Activated CD4-positive, alpha-beta T cell treated with anti-CD3 and anti-CD28 coated beads for 36 hours (primary cell): ENCODE results near the gene MYLIP. TPM values are rescaled to one million over a fixed set of nuclear protein-coding genes. Genes with fewer than 3 reads are reported as not detected.

Experiments
- ATAC-seq: fragments of 200-7000 bp; cut with Tn5 transposase; one replicate; pipeline ENCODE4 v1.10.0; 2021; ENCODE audit warnings: mild to moderate bottlenecking, moderate library complexity
- CTCF ChIA-PET: fragments of 350-600 bp; sonication (Branson Sonifier 250); formaldehyde crosslinking; loops from one replicate; lab custom pipeline; 2021; ENCODE audit warnings: antibody characterized with exemption; lab: Charles Lee
- POLR2A ChIA-PET: fragments of 350-600 bp; sonication (Branson Sonifier 250); formaldehyde crosslinking; loops from one replicate; lab custom pipeline; 2021; ENCODE audit warnings: antibody characterized with exemption, inconsistent platforms; lab: Charles Lee
- DNase-seq: peaks from one replicate; pipeline ENCODE4 v3.0.0-alpha.2; 2020
- H3K27ac Mint-ChIP-seq: one replicate; pipeline ENCODE4 v1.8.0; 2021; ENCODE audit warnings: mixed read lengths
- H3K27me3 Mint-ChIP-seq: one replicate; pipeline ENCODE4 v1.8.0; 2021; ENCODE audit warnings: mixed read lengths
- H3K36me3 Mint-ChIP-seq: one replicate; pipeline ENCODE4 v1.8.0; 2021; ENCODE audit warnings: low read depth, mixed read lengths
- H3K4me1 Mint-ChIP-seq: one replicate; pipeline ENCODE4 v1.8.0; 2021; ENCODE audit warnings: mixed read lengths
- H3K4me3 Mint-ChIP-seq: one replicate; pipeline ENCODE4 v1.8.0; 2021; ENCODE audit warnings: mild to moderate bottlenecking, moderate library complexity, mixed read lengths
- H3K9me3 Mint-ChIP-seq: one replicate; pipeline ENCODE4 v1.8.0; 2021; ENCODE audit warnings: low read depth, mixed read lengths
- intact Hi-C, 2 experiments: fragments of 100-400 bp; cut with DNase I in 1 of 2; cut with micrococcal nuclease in 1 of 2; formaldehyde crosslinking; loops; one replicate each; pipeline versions ENCODE4 v1.14.2 to v1.15.1; 2022 to 2024; cut with DNase I, micrococcal nuclease
- total RNA-seq, 2 experiments: library from RNA; stranded (reverse); gene quantifications; one replicate each; pipeline ENCODE4 v1.2.3, GENCODE V29; 2021

MYLIP gene
- total RNA-seq, 2 experiments from 2014 or later = 9.2 to 10.6 TPM

DNA sequence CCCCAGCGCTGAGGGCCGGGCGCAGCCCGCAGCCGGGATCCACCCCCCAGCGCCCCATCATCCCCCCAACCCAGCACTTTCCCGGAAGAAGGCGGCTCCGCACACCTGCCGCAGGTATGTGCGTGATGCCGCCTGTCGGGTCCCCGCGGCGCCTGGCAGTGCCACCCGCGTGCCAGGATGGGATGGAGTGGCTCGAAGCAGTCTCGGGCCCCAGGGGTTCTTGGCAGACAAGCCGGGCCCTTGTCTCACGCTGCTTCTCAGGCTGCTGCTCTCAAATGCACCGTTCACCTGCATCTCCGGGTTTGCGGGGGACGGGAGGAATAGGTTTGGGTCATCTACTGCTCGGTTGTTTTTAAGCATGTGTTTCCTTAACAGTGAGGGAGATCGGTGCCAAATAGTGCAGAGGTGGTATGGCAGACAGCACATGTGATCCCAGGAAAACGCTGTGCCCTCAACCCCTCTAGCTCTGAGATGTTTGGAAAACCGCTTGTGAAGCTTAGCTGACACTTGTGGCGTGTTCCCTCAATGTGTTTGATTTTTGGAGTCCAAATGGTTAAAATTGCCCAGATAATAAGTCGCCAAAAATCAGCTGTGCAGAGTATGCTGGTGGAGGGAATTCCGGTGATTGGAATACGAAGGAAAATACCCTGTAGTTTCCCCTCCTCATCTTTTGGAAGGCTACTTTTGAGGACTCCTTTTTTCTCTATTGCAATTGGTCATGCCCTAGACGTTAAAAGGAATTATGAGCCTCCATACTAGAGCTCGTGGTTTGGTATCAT, 926 bp downstream of the MYLIP start:
- intact Hi-C loops = loop anchor here (1.0 to 10.0 kb wide), 15 partner anchors 7 to 1577 kb away; partner anchors contain the start of genes DTNBP1 (in 1 of the 2) and NUP153 (in 1 of the 2)
- no peaks in the 10 kb centered on the region for H3K27me3 Mint-ChIP-seq
- H3K4me1 Mint-ChIP-seq = peaks cover 30% of the 10 kb centered on the region
- H3K27ac Mint-ChIP-seq = peak overlapping the region; percentile 85
- H3K36me3 Mint-ChIP-seq = peaks cover 25% of the 10 kb centered on the region
- no peaks in the 10 kb centered on the region for H3K9me3 Mint-ChIP-seq
- peak overlapping the region; percentile 90 for H3K4me3 Mint-ChIP-seq
- ChIA-PET CTCF (interaction anchor here (0.8 to 3.3 kb wide), 12 partner anchors 37 to 443 kb away, joined by 3 to 13 read pairs (median 4); no protein-coding TSS in a partner anchor), POLR2A (interaction anchor here (1.0 to 1.9 kb wide), 6 partner anchors 7 to 353 kb away, joined by 3 to 14 read pairs (median 8); no protein-coding TSS in a partner anchor)
- DNase-seq (peak; percentile 66), ATAC-seq (no peak)

DNA sequence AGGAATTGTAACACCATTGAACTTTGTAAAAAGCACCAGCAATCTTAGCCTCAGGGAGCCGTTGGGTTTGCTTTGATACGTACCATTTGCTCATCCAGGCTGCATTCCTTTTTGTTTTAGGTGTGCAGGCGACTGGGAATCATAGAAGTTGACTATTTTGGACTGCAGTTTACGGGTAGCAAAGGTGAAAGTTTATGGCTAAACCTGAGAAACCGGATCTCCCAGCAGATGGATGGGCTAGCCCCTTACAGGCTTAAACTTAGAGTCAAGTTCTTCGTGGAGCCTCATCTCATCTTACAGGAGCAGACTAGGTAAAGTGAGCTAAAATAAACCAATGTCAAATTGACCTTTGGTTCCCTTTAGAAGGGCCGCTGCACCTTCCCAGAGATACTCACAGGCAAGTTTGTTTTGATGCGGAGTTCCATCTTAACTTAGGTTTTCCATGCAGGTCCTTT, 1.6 kb downstream of the MYLIP start:
- CTCF ChIA-PET = interaction anchor here (0.6 to 3.3 kb wide), 13 partner anchors 36 to 443 kb away, joined by 3 to 13 read pairs (median 3); no protein-coding TSS in a partner anchor
- no peaks in the 10 kb centered on the region for H3K9me3 Mint-ChIP-seq
- H3K27me3 Mint-ChIP-seq = no peaks in the 10 kb centered on the region
- DNase-seq (no peak), ATAC-seq (no peak)
- peaks cover 36% of the 10 kb centered on the region for H3K4me1 Mint-ChIP-seq
- H3K27ac Mint-ChIP-seq = peak overlapping the region; percentile 85
- intact Hi-C loops = loop anchor here (2.0 to 10.0 kb wide), 5 partner anchors 52 to 564 kb away; no protein-coding TSS in a partner anchor
- H3K4me3 Mint-ChIP-seq = peak overlapping the region; percentile 90
- peaks cover 28% of the 10 kb centered on the region for H3K36me3 Mint-ChIP-seq
- POLR2A ChIA-PET = interaction anchor here (0.8 kb wide), 1 partner anchor 229 kb away, joined by 3 read pairs; no protein-coding TSS in a partner anchor

DNA sequence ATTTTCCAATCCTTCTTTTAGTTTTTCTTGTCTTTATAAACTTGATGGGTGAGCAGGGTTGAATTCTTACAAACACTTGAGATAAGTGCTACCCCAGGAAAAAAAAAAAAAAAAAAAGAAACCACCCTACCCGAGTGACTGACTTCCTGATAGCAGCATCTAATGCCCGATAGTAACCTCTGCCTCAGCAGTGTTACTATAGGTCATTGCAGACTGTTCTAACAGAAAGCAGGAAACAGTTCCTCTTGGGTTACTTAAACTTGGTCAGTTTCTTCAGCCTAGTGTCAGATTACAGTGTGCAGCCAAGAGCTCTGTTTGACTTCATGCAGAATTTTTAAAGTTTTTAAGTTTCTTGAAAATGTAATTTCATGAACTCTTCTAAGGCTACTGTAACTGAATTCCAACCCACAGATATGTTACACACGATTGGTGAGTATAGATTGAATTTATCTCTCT, 2.1 kb downstream of the MYLIP start:
- ATAC-seq (peak; percentile 76), DNase-seq (peak; percentile 62)
- CTCF ChIA-PET = interaction anchor here (0.6 to 3.3 kb wide), 11 partner anchors 36 to 444 kb away, joined by 3 to 13 read pairs (median 3); no protein-coding TSS in a partner anchor
- Mint-ChIP-seq H3K4me3 (peak overlapping the region; percentile 90), H3K27me3 (no peaks in the 10 kb centered on the region), H3K4me1 (peaks cover 39% of the 10 kb centered on the region), H3K9me3 (no peaks in the 10 kb centered on the region), H3K27ac (peak overlapping the region; percentile 85), H3K36me3 (peaks cover 31% of the 10 kb centered on the region)
- intact Hi-C loops = loop anchor here (2.0 to 10.0 kb wide), 5 partner anchors 52 to 564 kb away; no protein-coding TSS in a partner anchor
- POLR2A ChIA-PET = interaction anchor here (0.8 kb wide), 1 partner anchor 230 kb away, joined by 3 read pairs; no protein-coding TSS in a partner anchor

DNA sequence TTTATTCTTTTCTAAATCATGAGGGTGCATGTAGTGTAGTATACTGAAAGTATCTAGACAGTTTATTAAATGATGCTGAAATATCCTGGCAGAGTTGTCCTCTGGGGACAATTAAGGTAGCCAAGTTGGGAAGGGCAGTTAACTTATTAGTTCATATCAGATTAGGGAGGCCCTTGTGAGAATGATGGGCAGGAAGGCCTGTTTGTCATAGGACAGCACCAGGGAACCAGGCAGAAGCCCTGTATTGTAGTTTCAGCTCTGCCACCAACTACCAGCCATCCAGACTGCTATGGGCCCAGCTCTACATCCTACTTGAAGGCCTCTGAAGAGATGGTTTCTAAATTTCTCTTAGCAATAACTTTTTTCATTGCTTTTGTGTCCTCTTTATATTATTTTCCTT, 4.0 kb downstream of the MYLIP start:
- Mint-ChIP-seq H3K9me3 (no peaks in the 10 kb centered on the region), H3K4me1 (peaks cover 56% of the 10 kb centered on the region), H3K27me3 (no peaks in the 10 kb centered on the region), H3K27ac (peak overlapping the region; percentile 65), H3K4me3 (peak overlapping the region; percentile 51), H3K36me3 (peaks cover 42% of the 10 kb centered on the region)
- ATAC-seq (no peak), DNase-seq (peak; percentile 23)
- ChIA-PET CTCF (interaction anchor here (3.3 kb wide), 1 partner anchor 50 kb away, joined by 13 read pairs; no protein-coding TSS in a partner anchor), POLR2A (interaction anchor here (0.7 kb wide), 1 partner anchor 47 kb away, joined by 4 read pairs; no protein-coding TSS in a partner anchor)
- intact Hi-C loops = loop anchor here (5.0 to 10.0 kb wide), 3 partner anchors 256 to 562 kb away; no protein-coding TSS in a partner anchor

DNA sequence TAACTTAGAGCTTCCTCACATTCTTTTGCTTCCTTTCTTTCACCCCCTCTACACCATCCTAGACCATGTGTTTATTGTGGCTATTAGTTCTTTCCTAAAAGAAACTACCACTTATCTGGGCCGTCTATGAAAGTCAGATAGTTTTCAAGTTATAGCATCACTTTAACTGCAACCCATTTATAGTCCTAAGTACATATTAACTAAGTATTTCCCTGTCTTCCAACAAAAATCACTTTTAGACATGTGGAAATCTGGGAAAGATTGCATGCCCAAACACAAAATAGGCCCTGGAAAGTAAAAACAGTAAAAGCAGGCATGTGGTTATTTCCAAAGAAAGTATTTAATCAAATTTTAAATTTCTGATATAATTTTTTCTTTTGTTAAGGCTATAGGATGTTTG, 5.5 kb downstream of the MYLIP start:
- Mint-ChIP-seq H3K9me3 (no peaks in the 10 kb centered on the region), H3K4me3 (no peak overlapping the region), H3K27me3 (no peaks in the 10 kb centered on the region), H3K27ac (no peak overlapping the region), H3K36me3 (peaks cover 50% of the 10 kb centered on the region), H3K4me1 (peaks cover 68% of the 10 kb centered on the region)
- intact Hi-C loops = loop anchor here (5.0 to 10.0 kb wide), 3 partner anchors 257 to 560 kb away; no protein-coding TSS in a partner anchor
- ATAC-seq (no peak), DNase-seq (no peak)
- POLR2A ChIA-PET = no interaction called here
- CTCF ChIA-PET = interaction anchor here (1.1 to 1.5 kb wide), 3 partner anchors 10 to 48 kb away, joined by 3 to 6 read pairs (median 4); no protein-coding TSS in a partner anchor

DNA sequence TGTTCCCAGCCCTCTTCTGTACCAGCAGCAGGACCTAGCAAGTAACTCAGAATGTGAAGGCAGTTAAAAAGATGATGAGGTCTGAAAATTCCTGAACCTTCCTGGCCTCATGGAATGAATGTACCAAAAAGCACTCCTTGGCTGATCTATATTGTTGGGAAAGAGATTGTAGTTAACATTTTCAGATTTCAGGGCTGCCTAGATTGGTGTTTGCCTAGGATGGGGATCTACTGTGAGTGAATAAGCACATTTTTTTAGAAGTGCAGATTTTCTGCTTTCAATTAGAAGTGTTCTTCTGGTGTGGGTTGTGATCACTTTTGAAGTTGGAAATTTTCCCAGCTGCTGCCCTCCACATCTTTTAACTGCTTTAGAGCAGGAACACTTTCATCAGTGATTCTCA, 6.2 kb downstream of the MYLIP start:
- Mint-ChIP-seq H3K27me3 (no peaks in the 10 kb centered on the region), H3K36me3 (peaks cover 50% of the 10 kb centered on the region), H3K4me3 (no peak overlapping the region), H3K9me3 (no peaks in the 10 kb centered on the region), H3K27ac (peak overlapping the region; percentile 34), H3K4me1 (peaks cover 70% of the 10 kb centered on the region)
- ATAC-seq (no peak), DNase-seq (no peak)
- ChIA-PET CTCF (no interaction called here), POLR2A (interaction anchor here (0.6 kb wide), 1 partner anchor 75 kb away, joined by 4 read pairs; no protein-coding TSS in a partner anchor)
- intact Hi-C loops = loop anchor here in 1 of 2 experiments (5.0 to 10.0 kb wide), 3 partner anchors 187 to 560 kb away; no protein-coding TSS in a partner anchor

DNA sequence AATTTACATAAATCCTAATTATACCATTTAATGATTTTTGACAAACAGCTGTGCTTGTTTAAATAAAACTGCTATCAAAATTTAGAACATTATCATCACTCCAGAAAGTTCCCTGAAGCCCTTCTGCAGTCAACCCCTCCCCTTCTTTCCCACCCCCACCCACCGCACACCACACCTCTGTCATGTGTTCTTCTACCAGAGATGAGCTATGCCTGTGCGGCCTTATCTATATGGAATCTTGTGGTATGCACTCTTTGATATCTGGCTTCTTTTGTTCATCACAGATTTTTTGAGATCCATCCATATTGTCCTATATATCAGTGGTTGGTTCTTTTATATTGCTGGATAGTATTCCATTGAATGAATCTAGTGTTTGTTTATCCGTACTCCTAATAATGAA, 7.2 kb downstream of the MYLIP start:
- ChIA-PET POLR2A (interaction anchor here (1.5 to 1.7 kb wide), 2 partner anchors 44 to 256 kb away, joined by 4 to 5 read pairs; no protein-coding TSS in a partner anchor), CTCF (interaction anchor here (0.7 to 1.9 kb wide), 6 partner anchors 17 to 256 kb away, joined by 3 to 11 read pairs (median 4); no protein-coding TSS in a partner anchor)
- ATAC-seq (peak; percentile 39), DNase-seq (peak; percentile 61)
- Mint-ChIP-seq H3K9me3 (no peaks in the 10 kb centered on the region), H3K27me3 (no peaks in the 10 kb centered on the region), H3K4me1 (peaks cover 79% of the 10 kb centered on the region), H3K4me3 (peak overlapping the region; percentile 56), H3K36me3 (peaks cover 54% of the 10 kb centered on the region), H3K27ac (peak overlapping the region; percentile 86)
- intact Hi-C loops = loop anchor here (1.0 to 10.0 kb wide), 7 partner anchors 44 to 559 kb away; no protein-coding TSS in a partner anchor

DNA sequence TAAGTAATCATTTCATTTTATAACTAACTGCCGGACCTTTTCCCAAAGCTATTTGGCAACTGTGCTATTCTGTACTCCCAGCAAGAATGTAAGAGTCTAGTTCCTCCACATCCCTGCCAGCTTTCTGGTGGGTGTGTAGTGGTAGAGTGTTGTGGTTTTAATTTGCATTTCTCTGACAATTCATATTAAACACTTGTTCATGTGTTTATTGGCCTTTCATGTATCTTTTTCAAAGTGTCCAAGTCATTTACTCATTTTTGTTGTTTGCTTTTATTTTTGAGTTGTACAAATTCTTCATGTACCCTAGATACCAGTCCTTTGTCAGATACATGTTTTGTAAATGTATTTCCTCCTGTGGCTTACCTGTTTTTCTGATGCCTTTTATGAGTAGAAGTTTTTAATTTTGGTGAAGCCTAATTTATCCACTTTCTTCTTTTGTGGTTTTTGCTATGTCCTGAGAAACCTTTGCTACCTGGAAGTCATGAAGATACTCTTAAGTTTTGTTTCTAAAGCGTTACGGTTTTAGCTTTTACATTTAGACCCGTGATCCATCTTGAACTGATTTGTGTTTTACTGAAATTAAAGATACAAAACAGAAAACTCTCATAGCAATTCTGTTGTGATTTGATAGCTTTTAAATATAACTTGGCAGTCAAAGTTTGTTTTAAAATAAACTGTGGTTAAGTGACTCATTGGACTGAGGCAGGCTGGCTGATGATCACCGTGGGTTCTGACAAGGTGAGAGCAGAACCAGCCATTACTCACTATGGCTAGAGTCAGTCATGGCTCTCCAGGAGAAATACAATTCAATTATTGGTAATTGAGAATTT, 8.0 kb downstream of the MYLIP start:
- Mint-ChIP-seq H3K36me3 (peaks cover 55% of the 10 kb centered on the region), H3K27me3 (no peaks in the 10 kb centered on the region), H3K4me1 (peaks cover 79% of the 10 kb centered on the region), H3K9me3 (no peaks in the 10 kb centered on the region), H3K27ac (peak overlapping the region; percentile 86), H3K4me3 (peak overlapping the region; percentile 56)
- POLR2A ChIA-PET = interaction anchor here (0.7 to 1.7 kb wide), 4 partner anchors 8 to 446 kb away, joined by 4 to 14 read pairs (median 5); partner anchors contain the start of gene MYLIP
- CTCF ChIA-PET = interaction anchor here (0.7 to 2.5 kb wide), 11 partner anchors 8 to 439 kb away, joined by 3 to 11 read pairs (median 4); partner anchors contain the start of gene MYLIP
- DNase-seq (peak; percentile 75), ATAC-seq (peak; percentile 89)
- intact Hi-C loops = loop anchor here (1.0 to 10.0 kb wide), 8 partner anchors 8 to 558 kb away; partner anchors contain the start of gene MYLIP (in 1 of the 2)

DNA sequence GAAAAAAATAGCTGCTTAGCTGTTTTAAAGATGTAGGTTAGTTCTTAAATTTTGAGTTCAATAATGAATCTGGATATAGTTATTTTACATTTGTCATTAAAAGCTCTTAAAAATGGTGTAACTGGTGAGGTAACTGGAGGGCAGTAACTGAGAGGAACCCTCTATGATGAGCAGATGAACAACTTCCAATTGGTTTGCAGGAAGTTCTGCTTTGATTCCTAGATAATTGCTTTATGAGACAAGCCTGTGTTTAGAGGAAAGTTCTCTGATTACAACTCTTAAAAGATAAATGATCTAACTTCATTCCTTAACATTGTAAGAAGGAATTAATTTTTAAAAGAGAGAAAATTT, 8.5 kb downstream of the MYLIP start:
- H3K4me1 Mint-ChIP-seq = peaks cover 80% of the 10 kb centered on the region
- intact Hi-C loops = loop anchor here (1.0 to 10.0 kb wide), 7 partner anchors 8 to 557 kb away; partner anchors contain the start of gene MYLIP (in 1 of the 2)
- H3K36me3 Mint-ChIP-seq = peaks cover 56% of the 10 kb centered on the region

More for the DNA sequence above, 8.5 kb downstream of the MYLIP start:
- Mint-ChIP-seq H3K27me3 (no peaks in the 10 kb centered on the region), H3K9me3 (no peaks in the 10 kb centered on the region), H3K4me3 (peak overlapping the region; percentile 56), H3K27ac (peak overlapping the region; percentile 86)
- POLR2A ChIA-PET = interaction anchor here (0.7 to 1.7 kb wide), 3 partner anchors 9 to 446 kb away, joined by 5 to 14 read pairs (median 5); partner anchors contain the start of gene MYLIP
- CTCF ChIA-PET = interaction anchor here (0.7 to 2.5 kb wide), 9 partner anchors 9 to 446 kb away, joined by 3 to 11 read pairs (median 5); partner anchors contain the start of gene MYLIP
- ATAC-seq = peak; percentile 2
- DNase-seq = no peak
